ENCODE measurements around the gene FASN. TPM values are rescaled to one million over a fixed set of nuclear protein-coding genes. Genes with fewer than 3 reads are reported as not detected.

The FASN gene
- total and polyA plus RNA-seq, 8 donors = 22.8 to 268 (median 81.6) TPM

DNA sequence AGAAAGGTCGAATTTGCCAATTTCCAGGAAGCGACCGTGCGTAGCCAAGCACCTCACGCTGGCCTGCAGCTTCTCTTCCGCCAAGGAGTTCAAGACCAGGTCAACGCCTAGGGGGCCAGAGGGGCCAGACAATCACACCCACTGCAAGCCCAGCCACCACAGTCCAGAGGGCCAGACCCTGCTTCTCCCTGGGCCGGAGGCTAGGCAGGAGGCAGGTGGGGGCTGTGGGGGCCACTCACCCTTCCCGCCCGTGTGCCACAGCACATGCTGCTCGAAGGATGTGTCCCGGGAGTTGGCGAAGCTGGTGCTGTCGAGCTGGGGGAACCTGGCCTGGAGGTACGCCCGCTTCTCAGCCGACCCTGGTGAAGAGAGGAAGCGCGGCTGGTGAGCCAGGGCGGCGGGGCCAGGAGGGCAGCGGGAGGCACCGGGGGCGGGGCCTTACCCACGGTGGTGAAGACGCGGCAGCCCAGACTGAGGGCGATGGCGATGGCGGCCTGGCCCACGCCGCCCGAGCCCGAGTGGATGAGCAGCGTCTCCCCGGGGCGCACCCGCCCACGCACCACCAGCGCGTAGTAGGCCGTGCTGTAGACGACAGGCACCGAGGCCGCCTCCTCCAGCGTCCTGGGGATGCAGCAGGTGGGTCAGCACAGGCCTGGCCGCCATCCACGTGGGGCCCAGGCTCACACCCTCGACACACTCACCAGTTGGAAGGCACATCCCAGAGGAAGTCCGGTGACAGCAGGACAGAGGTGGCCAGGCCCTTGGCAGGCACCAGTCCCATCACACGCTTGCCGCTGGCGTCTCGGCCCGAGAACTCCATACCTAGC, 14.3 kb downstream of the FASN start:
- H3K27ac ChIP-seq = no peak overlapping the region
- H3K9me3 ChIP-seq = no peaks in the 10 kb centered on the region
- 90 to 96% (median 92%) methylated on average over 43 to 55 of the region's 55 CpGs for WGBS, 5 donors
- no peak overlapping the region for H3K4me3 ChIP-seq
- intact Hi-C loops (cut with DNase I; ENCODE audit: low total_unique reads) = no loop called here
- H3K27me3 ChIP-seq = no peaks in the 10 kb centered on the region
- no peak for DNase-seq
- no peaks in the 10 kb centered on the region for H3K4me1 ChIP-seq
- peaks cover 98 to 100% (median 100%) of the 10 kb centered on the region in 4 donors for H3K36me3 ChIP-seq
- no peak for TF ChIP-seq CTCF (IDR thresholded peaks at IDR 0.05)
- no peak for TF ChIP-seq POLR2AphosphoS5 (IDR thresholded peaks at IDR 0.05)
- no peak for TF ChIP-seq POLR2A (IDR thresholded peaks at IDR 0.05)
- TF ChIP-seq EP300 (IDR thresholded peaks at IDR 0.05) = no peak

GRCh38 chr17:82083009-82083408, 15.0 kb downstream of the FASN start:
- Histone ChIP-seq H3K9me3 (no peaks in the 10 kb centered on the region), H3K36me3 (peaks cover 91 to 100% (median 100%) of the 10 kb centered on the region in 4 donors), H3K4me3 (no peak overlapping the region), H3K27me3 (no peaks in the 10 kb centered on the region), H3K27ac (no peak overlapping the region), H3K4me1 (no peaks in the 10 kb centered on the region)
- no peak for DNase-seq
- no peak for TF ChIP-seq EP300 (IDR thresholded peaks at IDR 0.05)
- no peak for TF ChIP-seq CTCF (IDR thresholded peaks at IDR 0.05)
- TF ChIP-seq POLR2A (IDR thresholded peaks at IDR 0.05) = no peak
- TF ChIP-seq POLR2AphosphoS5 (IDR thresholded peaks at IDR 0.05) = no peak
- WGBS, 5 donors = 92 to 94% (median 92%) methylated on average over 22 to 24 of the region's 24 CpGs
- intact Hi-C loops (cut with DNase I; ENCODE audit: low total_unique reads) = no loop called here

DNA sequence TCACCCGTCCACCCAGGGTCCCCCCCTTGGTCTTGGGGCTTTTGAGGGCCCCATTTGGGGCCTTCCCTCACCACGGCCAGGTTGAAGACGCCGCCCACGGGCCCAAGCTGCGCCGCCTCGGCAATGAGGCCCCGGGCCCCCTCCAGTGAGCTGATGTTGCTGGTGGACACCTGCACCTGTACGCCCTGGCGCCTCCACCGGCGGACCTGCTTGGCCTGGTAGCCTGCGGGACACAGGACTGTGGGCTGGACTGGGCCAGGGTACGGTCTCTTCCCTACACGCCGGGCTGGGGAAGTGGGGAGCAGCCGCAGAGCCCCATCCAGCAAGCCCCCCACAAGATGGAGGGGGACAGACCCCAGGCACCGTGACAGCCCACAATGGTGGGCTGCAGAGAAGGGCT, 15.6 kb downstream of the FASN start:
- no peak overlapping the region for H3K27ac ChIP-seq
- no peaks in the 10 kb centered on the region for H3K27me3 ChIP-seq
- peaks cover 85 to 99% (median 97%) of the 10 kb centered on the region in 4 donors for H3K36me3 ChIP-seq
- TF ChIP-seq POLR2AphosphoS5 (IDR thresholded peaks at IDR 0.05) (no peak), POLR2A (IDR thresholded peaks at IDR 0.05) (no peak), CTCF (IDR thresholded peaks at IDR 0.05) (no peak), EP300 (IDR thresholded peaks at IDR 0.05) (no peak)
- intact Hi-C loops (cut with DNase I; ENCODE audit: low total_unique reads) = no loop called here
- WGBS, 5 donors = 90 to 93% (median 92%) methylated on average over 18 to 19 of the region's 19 CpGs
- no peaks in the 10 kb centered on the region for H3K4me1 ChIP-seq
- no peak overlapping the region for H3K4me3 ChIP-seq
- no peaks in the 10 kb centered on the region for H3K9me3 ChIP-seq
- no peak for DNase-seq

GRCh38 chr17:82081966-82082365, 16.1 kb downstream of the FASN start:
- DNase-seq = no peak
- 84 to 89% (median 85%) methylated on average over 17 to 22 of the region's 22 CpGs for WGBS, 5 donors
- intact Hi-C loops (cut with DNase I; ENCODE audit: low total_unique reads) = no loop called here

More at GRCh38 chr17:82081966-82082365, 16.1 kb downstream of the FASN start:
- H3K36me3 ChIP-seq = peaks cover 81 to 94% (median 92%) of the 10 kb centered on the region in 4 donors
- TF ChIP-seq CTCF (IDR thresholded peaks at IDR 0.05) = no peak
- no peak for TF ChIP-seq POLR2A (IDR thresholded peaks at IDR 0.05)
- TF ChIP-seq POLR2AphosphoS5 (IDR thresholded peaks at IDR 0.05) = no peak
- H3K27me3 ChIP-seq = no peaks in the 10 kb centered on the region
- H3K9me3 ChIP-seq = no peaks in the 10 kb centered on the region
- H3K4me3 ChIP-seq = no peak overlapping the region
- H3K27ac ChIP-seq = no peak overlapping the region
- H3K4me1 ChIP-seq = no peaks in the 10 kb centered on the region
